Posterior cingulate gyrus (tissue), 11 donors: ENCODE data around the gene FHOD1.

ENCODE experiments used
- DNase-seq, 10 donors: peaks; one replicate each; pipeline versions ENCODE4 v3.0.0 to v3.0.0-alpha.2; 2020 to 2021; ENCODE audit warnings: mixed read lengths in 3 of 10
- intact Hi-C: fragments of 100-400 bp; cut with DNase I; formaldehyde crosslinking; loops from one replicate; pipeline ENCODE4 v1.15.1; 2023

FHOD1 gene

DNA sequence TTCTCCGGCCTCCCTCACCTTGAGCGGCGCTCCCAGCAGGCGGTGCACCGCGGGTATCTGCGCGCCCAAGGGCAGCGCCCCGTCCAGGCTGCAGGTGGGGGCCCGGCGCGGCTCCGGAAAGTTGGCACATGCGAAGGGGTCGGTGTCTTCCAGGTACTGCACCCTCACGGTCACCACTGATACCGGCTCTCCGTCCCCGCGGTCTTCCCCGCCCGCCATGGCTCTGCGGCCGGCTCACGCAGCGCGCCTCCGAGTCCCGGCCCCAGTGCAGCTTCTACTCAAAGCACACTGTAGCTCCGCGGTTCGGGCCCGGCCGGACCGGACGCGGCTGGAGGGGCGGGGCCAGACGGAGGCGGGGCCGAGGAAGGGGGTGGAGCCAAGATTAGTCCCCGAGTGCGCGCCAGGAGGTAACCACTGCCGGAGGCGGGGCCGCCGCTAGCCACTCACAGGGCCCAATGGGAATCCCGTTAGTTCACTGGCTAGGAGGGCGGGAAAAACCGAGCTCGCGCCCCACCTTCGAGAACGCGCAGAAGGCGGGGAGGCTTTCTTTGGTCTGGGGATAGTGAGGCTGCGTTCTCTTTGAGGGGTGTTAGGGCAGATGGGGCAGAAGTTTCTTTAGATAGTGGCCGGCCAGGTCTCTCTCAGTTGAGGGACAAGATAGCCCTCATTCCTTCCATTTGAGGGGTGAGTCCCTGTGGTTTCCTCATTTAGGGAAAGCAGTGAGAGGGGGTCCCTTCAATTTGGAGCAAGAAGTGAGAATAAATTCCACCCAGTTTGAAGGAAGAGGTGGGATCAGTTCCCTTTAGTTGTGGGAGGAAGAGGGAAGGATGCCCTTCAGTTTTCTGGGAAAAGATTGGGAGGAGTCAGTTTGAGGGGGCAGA lies at the start of gene FHOD1:
TSS of gene FHOD1 (minus strand) at position 290 of the 881 bp plus-strand sequence. CDS start at position 219, 71 bp downstream.
- intact Hi-C loops: no loop called here
- peak; percentile 89 to 99 (median 96) for DNase-seq

DNA sequence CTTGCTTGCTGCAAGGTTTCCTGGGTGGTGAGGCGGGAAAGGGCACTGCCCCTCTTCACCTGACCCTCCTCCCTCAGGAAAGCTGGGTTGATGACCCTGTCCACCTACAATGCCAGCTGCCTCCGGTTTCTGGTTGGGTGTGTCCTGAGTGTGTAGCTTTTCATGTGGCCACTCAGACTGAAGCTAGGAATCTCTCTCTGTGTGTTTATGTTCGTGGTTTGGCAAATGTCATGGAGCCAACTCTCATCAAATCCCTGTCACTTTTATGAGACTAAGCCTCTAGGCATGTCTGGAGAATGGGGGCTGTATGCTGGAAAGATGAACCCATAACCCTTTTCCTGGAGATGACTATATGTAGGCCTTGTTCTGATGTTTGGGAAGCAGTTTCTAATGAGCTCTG lies 49.1 kb upstream of the FHOD1 start:
- peak in 2 of 10 donors; percentile 15 to 30 for DNase-seq
- intact Hi-C loops: no loop called here

DNA sequence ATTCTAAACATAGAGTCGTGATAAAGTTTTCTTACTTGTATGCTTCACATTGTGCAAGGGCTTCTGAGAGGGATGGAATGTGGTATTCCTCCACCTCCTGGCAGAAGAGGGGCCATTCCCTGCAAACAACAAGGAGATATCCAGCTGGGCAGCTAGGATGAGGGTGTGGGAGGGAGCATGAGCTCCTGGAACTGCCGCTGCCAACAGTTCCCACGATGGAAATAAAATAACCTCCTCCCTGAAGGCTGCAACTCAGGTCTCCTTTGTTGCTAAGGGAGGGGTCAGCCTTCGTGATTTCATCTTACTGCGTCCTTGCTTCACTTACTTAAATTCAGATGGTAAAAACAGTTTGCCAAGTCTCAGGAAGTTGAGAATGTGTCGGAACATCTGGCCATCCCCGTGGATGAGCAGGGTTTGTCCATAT lies 47.7 kb upstream of the FHOD1 start:
- intact Hi-C loops: no loop called here
- peak in 2 of 10 donors; percentile 10 to 33 for DNase-seq

DNA sequence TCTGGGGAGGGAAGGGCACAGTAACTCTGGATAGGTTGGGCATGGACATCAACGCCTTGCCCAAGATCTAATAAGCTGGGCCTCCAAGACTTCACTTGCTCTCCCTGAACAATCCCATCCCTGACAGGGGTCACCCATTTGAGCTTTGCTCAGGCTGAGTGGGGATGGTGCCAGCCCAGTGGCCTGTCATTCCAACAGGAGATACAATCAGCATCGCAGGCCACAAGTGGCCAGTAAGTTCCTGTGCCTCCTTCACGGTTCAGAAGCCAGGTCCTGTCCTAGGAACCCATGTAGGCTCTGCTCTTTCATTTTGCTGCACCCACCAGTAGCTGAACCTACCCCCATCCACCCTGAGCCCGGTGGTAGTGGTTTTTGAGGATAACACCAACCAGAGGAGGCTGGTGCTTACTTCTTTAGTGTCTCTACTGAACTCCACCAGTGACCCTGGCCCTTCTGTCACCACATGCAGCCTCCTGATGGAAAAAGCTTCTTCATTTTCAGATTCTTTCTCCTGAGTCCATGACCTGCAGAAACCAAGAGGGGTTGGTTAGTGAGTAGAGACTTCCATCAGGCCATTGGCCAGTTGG lies 47.0 kb upstream of the FHOD1 start:
- intact Hi-C loops: no loop called here
- DNase-seq: peak in 2 of 10 donors; percentile 23 to 28

DNA sequence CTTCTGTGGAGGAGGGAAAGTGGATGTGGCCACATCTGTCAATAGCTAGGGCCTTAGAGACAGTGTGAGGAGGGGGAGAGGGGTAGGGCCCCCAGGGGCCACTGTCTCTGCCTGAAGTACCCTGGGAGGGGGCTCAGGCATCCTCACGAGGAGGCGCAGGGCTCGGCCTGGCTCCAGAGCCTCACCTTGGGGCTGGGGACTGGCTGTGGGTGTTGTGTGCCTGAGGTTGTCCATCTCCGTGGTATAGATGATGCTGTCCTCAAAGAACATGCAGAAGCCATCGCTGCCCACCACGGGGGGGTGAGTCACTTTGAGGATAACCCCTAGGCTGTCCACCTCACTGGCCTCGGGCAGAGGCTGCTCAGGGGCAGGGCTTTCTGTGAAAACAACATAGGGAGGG lies 44.2 kb upstream of the FHOD1 start:
- intact Hi-C loops: no loop called here
- peak in 2 of 10 donors; percentile 51 to 68 for DNase-seq

DNA sequence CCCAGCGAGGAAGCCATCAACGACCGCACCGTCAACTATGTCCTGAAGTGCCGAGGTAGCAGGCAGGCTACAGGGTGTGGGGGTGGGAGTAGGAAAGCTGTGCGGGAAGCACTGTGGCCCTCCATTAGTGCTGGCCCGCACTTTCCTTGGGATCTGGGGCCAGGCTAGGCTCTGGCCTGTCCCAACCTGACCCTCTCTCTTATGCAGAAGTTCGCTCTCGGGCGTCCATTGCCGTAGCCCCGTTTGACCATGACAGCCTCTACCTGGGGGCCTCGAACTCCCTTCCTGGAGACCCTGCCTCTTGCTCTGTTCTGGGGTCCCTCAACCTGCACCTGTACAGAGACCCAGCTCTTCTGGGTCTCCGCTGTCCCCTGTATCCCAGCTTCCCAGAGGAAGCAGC lies 40.7 kb upstream of the FHOD1 start:
- intact Hi-C loops: no loop called here
- DNase-seq: peak in 3 of 10 donors; percentile 55 to 73 (median 62)

DNA sequence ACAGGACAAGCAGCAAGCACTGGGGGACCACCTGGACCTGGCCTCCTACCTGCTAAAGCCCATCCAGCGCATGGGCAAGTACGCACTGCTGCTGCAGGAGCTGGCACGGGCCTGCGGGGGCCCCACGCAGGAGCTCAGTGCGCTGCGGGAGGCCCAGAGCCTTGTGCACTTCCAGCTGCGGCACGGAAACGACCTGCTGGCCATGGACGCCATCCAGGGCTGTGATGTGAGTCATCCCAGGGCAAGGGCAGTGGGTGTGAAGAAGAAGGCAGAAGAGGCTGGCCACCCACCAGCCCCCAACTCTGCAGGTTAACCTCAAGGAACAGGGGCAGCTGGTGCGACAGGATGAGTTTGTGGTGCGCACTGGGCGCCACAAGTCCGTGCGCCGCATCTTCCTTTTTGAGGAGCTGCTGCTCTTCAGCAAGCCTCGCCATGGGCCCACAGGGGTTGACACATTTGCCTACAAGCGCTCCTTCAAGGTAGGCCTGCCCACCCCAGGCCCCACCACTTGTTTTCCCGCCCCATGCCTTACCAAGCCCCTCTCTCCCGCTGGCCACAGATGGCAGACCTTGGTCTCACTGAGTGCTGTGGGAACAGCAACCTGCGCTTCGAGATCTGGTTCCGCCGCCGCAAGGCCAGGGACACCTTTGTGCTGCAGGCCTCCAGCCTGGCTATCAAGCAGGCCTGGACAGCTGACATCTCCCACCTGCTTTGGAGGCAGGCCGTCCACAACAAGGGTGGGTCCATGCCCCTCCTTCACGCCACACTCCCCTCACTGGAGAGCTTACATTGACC lies 39.4 kb upstream of the FHOD1 start:
- intact Hi-C loops: no loop called here

DNA sequence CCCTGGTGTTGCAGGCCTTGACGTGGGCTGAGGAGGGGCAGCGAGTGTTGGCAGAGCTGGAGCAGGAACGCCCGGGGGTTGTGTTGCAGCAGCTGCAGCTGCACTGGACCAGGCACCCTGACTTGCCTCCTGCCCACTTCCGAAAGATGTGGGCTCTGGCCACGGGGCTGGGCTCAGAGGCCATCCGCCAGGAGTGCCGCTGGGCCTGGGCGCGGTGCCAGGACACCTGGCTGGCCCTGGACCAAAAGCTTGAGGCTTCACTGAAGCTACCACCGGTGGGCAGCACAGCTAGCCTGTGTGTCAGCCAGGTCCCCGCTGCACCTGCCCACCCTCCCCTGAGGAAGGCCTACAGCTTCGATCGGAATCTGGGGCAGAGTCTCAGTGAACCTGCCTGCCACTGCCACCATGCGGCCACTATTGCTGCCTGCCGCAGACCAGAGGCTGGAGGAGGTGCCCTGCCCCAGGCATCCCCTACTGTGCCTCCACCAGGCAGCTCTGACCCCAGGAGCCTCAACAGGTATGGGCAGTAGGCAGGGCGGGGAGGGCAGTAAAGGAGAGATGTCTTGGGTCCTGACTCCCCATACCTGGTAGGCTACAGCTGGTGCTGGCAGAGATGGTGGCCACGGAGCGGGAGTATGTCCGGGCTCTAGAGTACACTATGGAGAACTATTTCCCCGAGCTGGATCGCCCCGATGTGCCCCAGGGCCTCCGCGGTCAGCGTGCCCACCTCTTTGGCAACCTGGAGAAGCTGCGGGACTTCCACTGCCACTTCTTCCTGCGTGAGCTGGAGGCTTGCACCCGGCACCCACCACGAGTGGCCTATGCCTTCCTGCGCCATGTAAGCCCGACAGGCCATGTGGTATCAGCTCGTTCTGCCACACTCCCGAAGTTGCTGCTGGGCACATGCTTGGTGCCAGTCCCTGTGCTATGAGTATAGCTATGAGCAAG lies 37.7 kb upstream of the FHOD1 start:
- intact Hi-C loops: no loop called here
- DNase-seq: peak in 8 of 10 donors; percentile 25 to 90 (median 38)

More for the DNA sequence above, 39.4 kb upstream of the FHOD1 start:
- peak in 3 of 10 donors; percentile 57 to 71 (median 66) for DNase-seq

DNA sequence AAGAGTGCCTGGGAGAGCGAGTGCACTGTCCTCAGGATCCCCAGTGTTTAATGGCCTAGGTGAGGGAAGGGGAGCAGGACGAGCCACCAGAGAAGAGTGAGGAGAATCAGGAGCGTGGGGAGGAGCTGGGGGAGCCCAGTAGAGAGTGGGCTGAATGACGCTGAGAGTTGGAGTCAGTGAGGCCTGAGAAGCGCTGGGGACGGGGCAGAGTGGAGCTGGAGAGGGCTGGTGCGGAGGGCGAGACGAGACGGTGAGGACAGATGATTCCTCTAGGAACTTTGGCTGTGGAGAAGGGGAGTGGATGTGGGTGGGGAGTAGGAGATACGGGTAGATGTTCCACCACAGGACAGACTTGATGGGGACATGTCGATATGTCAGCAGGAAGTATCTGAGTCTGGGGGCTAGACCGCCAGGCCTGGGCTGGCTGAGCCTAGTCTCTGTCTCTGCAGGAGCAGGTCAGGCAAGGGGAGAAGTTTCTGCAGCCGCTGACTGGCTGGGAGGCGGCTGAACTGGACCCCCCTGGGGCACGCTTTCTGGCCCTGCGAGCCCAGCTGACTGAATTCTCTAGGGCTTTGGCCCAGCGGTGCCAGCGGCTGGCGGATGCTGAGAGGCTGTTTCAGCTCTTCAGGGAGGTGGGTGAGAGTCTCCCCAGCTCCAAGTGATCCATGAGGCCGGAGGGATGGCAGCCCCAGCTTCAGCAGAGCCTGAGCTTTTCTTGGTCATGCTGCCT lies 36.7 kb upstream of the FHOD1 start:
- intact Hi-C loops: no loop called here
- peak in 3 of 10 donors; percentile 42 to 67 (median 48) for DNase-seq

DNA sequence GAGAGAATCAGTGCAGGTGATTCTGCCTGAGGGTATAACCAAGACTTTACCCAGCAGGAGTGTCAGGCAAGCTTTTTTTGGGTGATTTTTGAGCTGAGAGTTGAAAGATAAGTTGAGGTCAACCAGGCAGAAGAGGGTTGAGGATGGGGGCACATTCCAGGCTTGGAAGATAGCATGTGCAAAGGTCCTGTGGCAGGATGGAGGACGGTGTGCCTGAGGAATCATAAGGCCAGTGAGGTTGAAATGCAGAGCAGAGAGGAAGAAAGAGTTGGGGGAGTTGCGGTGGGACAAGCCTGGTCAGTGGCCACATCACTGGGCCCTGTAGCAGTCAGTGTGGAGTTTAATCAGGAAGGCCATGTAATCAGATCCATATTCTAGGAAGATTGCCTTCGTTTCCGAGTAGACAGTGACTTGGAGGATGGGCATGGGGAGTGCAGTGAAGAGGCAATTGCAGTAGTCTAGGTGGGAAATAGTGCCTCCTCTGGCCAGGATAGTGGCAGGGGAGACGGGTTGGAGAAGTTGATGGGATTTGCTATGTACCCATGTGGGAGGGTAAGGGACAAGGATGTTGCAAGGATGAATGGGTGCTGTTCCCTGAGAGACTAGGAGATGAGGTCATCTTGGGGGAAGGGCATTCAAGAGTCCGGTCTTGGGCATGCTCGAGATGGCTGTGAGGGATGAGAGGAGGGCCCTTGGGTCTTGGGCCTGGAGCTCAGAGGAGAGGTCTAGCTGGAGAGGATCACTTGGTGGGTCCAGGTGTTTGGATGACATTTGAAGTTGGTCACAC lies 36.0 kb upstream of the FHOD1 start:
- intact Hi-C loops: no loop called here
- DNase-seq: peak in 2 of 10 donors; percentile 3 to 4

DNA sequence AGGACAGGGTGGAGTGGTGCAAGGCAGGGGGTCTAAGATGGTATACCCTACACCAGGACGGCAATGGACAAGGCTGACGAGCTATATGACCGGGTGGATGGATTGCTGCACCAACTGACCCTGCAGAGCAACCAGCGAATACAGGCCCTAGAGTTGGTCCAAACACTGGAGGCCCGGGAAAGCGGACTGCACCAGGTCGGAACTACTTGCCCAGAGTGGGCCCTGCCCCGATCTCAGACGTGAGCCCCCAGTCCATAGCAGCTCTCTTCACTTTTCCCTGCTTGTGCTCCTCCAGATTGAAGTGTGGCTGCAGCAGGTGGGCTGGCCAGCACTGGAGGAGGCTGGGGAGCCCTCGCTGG lies 35.1 kb upstream of the FHOD1 start:
- intact Hi-C loops: no loop called here
- peak in 3 of 10 donors; percentile 31 to 73 (median 62) for DNase-seq

DNA sequence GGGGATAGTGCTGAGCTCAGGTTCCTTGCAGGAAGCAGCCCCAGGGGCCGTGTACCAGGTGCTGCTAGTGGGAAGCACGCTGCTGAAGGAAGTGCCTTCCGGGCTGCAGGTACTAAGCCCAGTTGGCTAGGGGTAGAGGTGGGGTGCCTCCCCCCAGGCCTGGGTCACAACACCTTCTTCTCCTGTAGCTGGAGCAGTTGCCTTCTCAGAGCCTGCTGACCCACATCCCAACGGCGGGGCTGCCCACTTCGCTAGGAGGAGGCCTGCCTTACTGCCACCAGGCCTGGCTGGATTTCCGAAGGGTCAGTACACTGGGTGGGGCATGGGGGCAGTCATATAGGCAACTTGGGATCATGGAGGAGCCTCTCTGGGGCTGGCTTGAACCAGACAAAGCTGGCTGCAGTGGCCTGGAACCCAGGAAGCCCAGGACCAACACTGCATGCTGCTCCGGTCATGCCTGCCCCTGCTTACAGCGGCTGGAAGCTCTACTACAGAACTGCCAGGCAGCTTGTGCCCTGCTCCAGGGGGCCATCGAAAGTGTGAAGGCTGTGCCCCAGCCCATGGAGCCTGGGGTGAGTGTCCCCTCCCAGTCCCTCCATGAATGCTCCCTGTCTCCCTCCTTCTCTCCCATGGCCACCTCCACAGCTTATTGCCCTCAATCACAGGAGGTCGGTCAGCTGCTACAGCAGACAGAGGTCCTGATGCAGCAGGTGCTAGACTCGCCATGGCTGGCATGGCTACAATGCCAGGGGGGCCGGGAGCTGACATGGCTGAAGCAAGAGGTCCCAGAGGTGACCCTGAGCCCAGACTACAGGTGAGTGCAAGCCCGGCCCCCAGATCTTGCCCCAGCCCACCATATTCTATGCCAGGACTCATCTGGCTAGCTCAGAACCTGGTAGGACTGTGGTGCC lies 34.5 kb upstream of the FHOD1 start:
- peak in 2 of 10 donors; percentile 59 to 77 for DNase-seq
- intact Hi-C loops: no loop called here

DNA sequence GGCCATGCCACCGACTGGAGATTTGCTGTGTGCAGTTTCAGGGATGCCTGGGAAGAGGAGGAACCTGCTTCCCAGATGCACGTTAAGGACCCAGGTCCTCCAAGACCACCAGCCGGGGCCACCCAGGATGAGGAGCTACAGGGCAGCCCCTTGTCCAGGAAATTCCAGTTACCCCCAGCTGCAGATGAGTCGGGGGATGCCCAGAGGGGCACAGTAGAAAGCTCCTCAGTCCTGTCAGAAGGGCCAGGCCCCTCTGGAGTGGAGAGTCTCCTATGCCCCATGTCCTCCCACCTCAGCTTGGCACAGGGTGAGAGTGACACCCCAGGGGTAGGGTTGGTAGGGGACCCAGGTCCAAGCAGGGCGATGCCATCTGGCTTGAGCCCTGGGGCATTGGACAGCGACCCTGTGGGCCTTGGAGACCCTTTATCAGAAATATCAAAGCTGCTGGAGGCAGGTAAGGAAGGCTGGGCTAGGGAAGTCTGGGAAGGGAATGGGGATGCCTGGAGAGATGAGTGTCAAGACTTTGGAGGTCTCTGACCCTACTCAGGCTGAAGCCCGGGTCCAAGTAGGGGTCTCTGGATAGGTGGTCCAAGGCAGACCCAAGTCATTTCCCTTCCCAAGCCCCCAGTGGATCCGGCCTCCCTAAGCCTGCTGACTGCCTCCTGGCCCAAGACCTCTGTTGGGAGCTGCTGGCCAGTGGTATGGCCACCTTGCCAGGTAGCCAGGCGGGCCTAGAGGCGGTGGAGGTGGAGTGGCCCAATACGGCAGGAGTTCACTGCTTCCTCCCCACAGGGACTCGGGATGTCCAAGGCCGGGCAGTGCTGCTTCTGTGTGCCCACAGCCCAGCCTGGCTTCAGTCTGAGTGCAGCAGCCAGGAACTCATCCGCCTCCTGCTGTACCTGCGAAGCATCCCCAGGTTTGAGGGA lies 33.1 kb upstream of the FHOD1 start:
- DNase-seq: peak in 2 of 10 donors; percentile 77 to 79
- intact Hi-C loops: no loop called here

DNA sequence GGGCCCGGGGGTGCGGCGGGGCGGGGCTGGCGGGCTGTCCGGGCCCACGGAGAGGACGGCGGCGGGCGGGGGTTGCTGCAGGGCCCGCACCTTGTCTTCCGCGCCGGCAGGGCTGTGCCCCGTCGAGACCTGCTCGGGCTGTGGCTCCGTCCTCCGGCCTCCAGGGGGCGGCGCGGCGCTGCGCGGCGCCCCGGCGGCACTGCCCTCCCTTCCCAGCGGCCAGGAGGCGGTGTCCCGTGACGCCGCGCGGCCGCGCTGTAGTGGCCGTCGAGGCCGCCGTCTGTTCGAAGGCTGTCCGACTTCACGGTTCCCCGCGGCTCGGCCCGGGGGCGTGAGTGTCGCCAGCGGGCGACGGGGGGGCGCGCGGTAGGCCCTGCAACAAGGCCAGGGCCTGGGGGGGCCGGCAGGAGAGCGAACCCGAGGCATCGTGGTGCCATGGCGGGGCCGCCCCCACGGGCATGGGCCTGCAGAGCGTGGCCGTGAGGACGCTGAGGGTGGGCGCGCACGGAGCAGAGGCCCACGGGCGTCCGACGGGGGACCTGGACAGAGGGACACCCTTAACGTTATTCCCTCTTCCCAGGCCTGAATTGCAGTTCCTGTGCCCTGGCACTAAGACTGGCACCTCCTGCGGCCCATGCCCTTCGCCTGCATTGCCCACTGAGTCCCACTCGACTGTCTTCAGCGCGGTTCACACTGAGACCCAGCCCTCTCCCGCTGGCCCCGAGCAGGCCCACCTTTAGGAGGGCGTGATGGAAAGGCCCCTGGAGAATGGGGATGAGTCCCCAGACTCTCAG lies 32.2 kb upstream of the FHOD1 start, which contains the start of gene PLEKHG4:
TSS of gene PLEKHG4 (plus strand) at position 237 of the 794 bp plus-strand sequence. CDS start at position 750, 513 bp downstream.
- intact Hi-C loops: loop anchor here (10.0 kb wide), 1 partner anchor 185 kb away; no protein-coding TSS in a partner anchor
- DNase-seq: peak in 6 of 10 donors; percentile 12 to 75 (median 48)

DNA sequence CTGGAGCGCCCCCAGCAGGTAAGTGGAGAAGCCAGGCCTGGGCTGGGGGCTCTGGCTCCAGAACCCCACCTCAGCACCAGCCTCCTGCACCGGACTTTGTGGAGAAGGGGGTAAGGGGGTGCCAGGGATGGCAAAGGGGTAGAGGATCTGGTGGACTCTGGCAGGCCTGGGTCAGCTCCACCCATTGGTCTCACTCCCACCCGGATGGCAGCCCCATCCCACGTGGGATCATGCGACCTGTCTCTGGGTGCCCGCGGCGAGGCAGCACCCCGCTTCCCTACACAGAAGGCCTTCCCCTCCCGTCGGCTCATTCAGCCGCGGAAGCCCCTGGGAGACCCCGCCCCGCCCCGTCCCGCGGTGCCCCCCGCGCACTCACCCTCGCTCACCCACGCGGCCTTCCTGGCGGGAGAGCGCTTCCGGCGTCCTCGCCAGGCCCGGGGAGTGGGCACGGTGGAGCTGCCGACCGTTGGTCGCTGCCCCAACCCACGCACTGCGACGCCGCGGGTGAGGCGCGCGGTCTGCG lies 31.6 kb upstream of the FHOD1 start:
- DNase-seq: peak in 1 of 10 donors; percentile 67
- intact Hi-C loops: loop anchor here (10.0 kb wide), 1 partner anchor 186 kb away; no protein-coding TSS in a partner anchor
